ENCODE results near the gene TOMM22.

TOMM22 gene

DNA sequence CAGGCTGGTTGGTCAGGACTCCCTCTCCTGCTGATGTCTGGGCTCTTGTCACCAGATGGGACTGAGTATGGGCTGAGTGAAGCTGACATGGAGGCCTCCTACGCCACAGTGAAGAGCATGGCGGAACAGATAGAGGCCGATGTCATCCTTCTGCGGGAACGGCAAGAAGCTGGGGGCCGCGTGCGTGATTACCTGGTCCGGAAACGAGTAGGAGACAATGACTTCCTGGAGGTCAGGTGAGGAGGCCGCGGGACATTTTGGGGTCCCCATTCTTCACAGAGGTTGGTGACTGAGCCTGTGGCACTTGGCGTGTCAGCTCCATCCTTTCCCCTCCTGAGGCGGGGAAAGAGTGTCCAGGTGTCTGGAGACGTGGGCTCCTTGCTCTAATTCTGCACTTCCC lies 34.1 kb downstream of the TOMM22 start:
- DNase-seq (ENCODE audit: low spot score), result no peak

DNA sequence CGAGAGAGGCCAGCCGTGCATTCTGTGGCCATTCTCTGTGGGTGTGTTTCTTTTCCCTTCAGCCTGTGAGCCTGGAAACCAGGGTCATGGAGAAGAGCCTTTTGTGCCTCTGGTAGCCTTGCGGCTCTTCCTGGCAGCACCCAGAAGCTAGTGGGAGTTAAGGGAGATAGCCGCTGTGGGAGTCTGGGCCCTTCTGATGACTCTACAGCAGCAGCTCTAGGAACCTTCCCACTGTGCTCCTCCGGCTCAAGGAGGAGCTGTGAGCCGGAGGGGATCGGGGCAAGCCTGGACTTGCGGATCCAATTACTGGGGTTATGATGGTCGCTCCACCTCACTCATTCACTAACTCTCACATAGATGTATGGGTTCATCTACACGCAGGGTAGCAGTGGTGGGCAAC lies 34.5 kb downstream of the TOMM22 start:
- no peak for DNase-seq (ENCODE audit: low spot score)

DNA sequence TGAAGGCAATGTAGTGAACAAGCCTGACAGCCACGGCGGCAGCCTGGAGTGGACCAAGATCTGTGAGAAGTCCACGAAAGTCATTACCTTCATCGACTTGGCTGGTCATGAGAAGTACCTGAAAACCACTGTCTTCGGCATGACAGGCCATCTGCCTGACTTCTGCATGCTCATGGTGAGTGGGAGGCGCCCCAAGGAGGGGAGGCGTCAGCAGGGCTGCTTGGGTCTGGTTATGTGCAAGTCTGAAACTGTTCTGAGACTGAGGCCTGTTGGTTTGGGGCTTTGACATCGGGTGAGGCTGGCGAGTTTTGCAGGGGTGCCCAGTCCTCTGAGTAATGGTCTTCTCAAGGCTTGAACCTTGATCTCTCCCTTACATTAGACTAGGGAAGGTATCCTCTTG lies 35.1 kb downstream of the TOMM22 start:
- no peak for DNase-seq (ENCODE audit: low spot score)

DNA sequence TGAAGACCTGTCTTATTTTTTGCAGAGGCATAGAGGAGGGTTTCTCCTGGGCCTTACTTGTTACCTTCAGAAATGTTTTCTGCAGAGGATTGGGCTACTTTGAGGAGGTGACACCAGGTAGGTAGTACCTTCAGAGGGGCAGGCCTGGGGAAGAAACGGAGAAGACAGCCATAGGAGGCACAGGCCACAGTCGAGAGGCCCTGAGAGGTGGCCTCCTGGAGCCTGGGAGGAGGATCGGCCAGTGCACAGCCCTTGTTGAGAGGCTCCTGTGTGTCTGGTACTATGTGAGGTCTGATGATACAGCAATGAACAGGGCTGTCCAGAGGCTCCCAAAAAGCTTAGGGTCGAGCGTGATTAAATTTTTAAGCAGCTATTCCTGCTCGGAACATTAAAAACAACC lies 35.5 kb downstream of the TOMM22 start:
- no peak for DNase-seq (ENCODE audit: low spot score)

DNA sequence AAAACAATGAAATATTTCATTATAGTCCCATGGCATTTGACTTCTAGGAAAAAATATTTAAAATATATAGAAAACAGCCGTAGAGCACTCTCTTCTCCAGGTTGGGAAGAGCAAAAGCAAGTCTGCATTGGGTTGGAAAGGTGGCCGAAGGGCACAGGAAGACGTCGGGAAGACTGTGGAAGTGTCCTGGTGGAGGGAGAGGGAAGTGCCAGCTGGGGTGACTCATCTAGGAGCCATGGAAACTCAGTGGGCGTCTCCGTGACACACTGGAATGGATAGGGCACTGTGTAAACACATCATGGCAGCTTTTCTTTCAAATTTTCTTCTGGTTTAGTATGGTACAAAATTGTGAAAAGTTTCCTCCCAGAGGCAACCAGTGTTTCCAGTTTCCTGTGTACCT lies 36.7 kb downstream of the TOMM22 start:
- DNase-seq (ENCODE audit: low spot score), result peak; percentile 89

DNA sequence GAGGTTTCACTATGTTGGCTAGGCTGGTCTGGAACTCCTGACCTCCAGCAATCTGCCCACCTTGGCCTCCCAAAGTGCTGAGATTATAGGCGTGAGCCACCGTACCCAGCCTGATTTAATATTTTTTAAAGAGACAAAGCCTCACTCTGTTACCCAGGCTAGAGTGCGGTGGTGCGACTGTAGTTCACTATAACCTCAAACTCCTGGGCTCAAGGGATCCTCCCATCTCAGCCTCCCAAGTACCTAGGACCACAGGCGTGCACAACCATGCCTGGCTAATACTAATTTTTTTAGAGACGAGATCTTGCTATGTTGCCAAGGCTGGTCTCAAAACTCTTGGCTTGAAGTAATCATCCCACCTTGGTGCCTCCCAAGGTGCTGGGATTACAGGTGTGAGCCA lies 37.4 kb downstream of the TOMM22 start:
- DNase-seq (ENCODE audit: low spot score), result no peak

DNA sequence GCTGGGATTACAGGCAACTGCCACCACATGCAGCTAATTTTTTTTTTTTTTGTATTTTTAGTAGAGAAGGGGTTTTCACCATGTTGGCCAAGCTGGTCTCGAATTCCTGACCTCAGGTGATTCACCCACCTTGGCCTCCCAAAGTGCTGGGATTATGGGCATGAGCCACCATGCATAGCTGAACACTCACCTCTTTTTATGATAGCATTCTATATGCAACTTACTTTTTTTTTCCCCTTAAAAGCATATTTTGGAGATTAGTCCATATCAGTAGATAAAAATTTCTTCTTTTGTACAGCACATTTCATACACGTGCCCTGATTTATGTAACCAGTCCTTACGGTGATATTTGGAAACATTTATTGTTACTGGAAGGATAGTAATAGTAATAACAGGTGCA lies 38.6 kb downstream of the TOMM22 start:
- peak; percentile 67 for DNase-seq (ENCODE audit: low spot score)

DNA sequence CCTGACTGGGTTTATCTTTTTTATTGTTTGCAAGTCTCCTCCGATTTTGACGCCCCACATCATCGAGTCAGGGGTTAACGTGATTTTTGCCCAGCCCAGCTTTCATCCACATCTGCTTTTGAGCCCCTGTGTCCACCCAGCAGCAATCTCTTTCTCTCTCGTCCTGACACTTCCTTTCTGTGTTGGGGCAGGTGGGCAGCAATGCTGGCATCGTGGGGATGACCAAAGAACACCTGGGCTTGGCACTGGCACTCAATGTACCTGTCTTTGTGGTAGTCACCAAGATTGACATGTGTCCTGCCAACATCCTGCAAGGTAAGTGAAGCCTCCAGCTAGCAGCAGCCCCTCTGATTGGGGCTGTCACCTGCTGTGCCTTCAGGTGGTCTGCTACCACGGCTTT lies 39.8 kb downstream of the TOMM22 start:
- no peak for DNase-seq (ENCODE audit: low spot score)

DNA sequence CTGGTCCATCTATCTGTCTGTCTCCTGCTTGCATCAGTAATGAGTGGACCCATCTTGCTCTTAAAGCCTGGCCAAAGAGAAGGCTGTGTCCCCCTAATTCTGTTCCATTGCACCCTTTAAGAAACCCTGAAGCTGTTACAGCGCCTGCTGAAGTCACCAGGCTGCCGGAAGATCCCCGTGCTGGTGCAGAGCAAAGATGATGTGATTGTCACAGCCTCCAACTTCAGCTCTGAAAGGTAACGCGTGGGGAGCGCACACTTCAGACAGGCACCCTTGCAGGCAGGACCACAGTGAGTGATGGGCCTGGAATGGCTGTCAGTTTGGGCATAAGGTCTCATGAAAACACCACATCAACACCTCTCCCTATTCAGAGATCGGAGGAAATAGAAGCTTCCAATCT lies 42.4 kb downstream of the TOMM22 start:
- DNase-seq (ENCODE audit: low spot score), result no peak

DNA sequence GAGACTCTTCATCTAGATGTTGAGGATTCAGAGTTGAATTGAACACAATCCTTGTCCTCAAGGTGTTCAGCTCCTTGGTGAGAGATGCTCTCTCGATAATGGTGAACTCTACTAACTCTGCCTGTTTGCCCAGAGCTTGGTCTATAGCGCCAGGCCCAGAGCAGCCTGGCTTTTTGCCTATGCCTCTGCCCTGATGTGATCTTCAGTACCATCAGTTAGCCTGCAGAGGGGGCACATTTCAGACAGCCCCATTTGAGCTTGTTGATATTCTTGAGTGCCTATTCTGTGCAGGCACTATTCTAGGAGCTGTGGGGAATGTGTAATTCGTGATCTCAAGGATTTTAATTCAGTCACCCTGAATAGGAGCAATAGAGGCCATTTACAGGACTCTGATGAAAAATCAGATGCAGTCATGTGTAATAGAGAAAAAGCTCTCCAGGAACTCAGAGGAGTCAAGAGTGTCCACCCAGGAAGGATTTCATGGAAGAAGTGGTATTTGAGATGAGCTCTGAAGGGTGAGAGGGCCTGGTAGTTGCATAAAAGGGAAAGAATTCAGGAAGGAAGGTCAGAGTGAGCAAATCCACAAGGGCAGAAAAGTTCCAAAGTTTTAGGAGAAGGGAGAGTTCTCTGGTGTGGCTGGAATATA lies 43.3 kb downstream of the TOMM22 start:
- DNase-seq (ENCODE audit: low spot score), result peak; percentile 47

DNA sequence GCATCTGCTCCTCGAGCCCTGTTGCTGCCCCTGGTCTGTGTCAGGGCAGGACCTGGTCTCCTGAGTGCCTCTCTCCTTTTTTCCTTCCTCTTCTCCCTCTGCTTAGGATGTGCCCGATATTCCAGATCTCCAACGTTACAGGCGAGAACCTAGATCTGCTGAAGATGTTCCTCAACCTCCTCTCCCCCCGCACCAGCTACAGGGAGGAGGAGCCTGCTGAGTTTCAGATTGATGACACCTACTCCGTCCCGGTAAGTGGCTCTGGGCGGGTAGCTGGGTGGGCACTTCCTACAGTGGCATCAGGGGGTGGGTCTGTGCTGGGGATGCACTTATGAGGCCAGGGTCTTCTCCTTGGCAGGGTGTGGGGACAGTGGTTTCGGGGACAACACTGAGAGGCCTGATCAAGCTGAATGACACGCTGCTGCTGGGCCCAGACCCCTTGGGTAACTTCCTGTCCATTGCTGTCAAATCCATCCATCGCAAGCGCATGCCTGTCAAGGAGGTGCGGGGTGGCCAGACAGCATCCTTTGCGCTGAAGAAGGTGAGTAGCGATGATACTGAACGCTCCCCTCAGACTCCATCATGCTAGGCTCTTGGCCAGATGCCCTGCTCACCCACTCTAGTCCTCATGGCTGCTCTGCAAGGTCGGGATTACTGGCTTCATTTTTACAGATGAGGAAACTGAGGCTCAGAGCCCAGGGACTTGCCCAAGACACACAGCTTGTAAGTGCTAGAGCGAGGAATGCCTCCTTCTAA lies 44.3 kb downstream of the TOMM22 start:
- DNase-seq (ENCODE audit: low spot score), result no peak

DNA sequence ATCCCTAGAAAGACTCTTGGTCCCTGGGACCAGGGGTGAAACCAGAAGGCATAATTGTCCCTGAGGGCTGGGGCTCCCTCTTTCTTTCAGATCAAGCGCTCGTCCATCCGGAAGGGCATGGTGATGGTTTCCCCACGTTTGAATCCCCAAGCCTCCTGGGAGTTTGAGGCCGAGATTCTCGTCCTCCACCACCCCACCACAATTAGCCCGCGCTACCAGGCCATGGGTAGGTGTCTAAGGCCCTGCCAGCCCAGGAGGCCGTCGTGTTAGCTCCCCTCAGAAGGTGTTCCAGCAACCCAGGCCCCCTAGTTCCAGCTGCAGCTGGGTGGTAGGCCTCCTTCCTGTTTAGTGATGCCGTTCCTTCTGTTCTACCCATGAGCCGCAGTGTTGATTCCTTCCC lies 45.4 kb downstream of the TOMM22 start:
- no peak for DNase-seq (ENCODE audit: low spot score)

DNA sequence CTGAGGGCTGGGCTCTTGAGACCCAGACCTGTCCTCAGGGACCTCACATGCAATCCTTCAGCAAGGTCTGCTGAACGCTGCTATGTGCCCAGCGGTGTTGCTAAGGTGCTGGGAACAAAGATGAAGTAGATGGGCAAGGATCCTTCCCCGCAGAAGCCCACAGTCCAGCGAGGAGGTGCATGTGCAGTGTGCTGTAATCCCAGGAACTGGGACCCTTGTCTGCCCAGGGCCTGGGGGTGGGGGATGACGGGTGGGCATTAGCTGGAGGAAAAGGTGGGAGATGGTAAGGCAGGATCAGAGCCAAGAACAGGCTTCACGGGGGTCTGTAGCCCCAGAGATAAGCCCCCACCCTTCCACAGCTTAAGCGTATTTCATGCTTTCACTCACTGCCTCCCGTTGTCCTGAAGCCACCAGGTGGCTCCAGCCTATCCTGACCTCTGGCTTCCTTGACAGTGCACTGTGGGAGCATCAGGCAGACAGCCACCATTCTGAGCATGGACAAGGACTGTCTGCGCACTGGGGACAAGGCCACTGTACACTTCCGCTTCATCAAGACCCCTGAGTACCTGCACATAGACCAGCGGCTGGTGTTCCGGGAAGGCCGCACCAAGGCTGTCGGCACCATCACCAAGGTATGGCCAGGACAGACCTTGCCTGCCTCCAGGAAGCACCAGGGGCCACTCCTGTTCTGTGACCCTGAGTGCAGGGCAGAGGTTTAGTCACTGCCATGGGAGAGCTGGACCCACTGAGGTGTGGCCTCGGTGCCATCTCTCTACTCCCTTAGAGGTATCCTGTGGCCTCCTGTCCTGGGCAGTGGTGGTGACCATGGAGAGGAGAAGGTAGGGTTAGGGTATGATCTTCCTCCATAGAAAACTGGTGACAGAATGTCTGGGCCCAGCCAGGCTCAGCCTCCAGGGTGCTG lies 46.0 kb downstream of the TOMM22 start:
- no peak for DNase-seq (ENCODE audit: low spot score)

DNA sequence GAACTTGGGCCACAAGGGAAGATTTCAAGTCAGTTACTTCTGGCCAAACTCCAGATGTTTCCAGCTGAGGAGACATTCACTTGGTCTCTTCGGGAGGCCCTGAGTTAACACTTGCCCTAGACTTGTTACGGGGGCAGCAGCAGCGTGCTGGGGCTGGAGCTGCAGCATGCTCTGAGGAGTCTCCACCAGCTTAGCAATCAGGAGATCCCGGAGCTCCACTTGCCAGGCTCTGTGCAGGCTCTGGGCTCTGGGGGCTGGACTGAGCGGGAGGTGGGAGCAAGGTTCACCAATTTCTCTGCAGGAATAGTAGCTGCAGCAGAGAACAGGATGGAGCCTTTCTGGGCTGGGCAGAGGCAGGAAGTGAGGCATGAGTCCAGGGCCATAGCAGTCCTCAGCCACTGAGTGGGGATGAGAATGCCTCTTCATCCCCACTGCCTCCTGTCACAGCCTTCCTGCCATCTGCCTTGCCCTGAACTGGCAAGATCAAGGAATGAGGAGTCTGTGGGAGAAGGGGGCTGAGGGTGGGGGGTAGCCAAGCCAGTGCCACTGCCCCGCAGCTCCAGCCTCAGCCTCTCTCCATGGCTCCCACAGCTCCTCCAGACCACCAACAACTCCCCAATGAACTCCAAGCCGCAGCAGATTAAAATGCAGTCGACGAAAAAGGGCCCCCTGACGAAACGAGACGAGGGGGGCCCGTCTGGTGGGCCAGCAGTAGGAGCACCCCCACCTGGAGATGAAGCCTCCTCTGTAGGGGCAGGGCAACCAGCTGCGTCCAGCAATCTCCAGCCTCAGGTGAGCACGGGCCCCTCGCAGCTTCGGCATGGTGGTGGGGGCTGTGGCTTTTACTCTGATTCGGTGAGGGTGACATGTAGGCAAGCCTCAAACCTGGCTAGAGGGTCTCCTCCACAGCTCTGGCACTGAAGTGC lies 47.4 kb downstream of the TOMM22 start:
- no peak for DNase-seq (ENCODE audit: low spot score)

DNA sequence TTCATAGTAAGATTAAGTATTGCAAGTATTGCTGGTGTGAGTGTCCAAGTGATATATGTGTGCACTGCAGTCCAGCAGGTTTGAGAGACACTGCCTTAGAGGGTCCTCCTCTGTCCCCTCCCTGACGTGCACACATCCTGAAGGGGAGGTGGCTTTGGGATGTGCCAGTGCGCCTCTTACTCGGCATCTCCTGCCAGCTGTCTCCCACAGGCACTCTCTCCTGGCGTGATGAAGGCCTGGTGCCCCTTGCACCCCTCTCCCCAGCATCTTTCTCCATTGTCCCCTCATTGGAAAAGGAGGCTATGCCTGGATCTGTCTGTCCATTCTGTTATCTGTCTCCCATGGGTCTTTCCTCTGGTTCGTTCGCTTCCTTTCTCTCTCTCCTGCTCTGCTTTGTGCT lies 48.2 kb downstream of the TOMM22 start:
- no peak for DNase-seq (ENCODE audit: low spot score)

DNA sequence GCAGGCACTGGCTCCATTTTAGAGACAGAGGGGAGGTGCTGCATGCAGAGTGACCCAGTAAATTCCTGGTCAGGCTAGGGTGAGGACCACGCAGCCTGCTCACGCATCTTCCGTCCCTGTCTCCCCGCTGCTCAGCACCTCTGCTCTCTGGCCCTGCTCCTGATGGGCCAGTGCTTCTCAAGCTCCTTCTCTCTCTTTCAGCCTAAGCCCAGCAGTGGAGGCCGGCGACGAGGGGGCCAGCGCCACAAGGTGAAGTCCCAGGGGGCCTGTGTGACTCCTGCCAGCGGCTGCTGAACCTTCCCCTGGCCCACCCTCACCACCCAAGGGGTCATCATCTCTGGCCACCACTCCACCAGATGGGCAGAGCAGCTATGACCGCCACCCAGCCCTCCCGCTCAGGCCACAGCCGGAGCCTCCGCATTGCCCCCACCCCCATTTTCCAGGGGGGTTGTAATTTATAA lies 48.7 kb downstream of the TOMM22 start:
- no peak for DNase-seq (ENCODE audit: low spot score)

DNA sequence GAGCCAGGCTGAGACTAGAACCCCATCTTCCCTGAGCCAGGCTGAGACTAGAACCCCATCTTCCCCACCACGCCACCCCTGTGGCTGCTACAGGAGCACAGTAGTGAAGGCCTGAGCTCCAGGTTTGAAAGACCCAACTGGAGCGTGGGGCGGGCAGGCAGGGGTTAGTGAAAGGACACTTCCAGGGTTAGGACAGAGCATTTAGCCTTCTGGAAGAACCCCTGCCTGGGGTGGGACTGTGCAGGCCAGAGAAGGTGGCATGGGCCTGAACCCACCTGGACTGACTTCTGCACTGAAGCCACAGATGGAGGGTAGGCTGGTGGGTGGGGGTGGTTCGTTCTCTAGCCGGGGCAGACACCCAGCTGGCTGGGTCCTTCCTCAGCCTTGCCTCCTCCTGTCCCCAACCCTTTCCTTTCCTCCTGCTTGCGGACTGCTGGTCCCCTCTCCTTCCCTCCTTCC lies 50.0 kb downstream of the TOMM22 start:
- DNase-seq (ENCODE audit: low spot score), result no peak

DNA sequence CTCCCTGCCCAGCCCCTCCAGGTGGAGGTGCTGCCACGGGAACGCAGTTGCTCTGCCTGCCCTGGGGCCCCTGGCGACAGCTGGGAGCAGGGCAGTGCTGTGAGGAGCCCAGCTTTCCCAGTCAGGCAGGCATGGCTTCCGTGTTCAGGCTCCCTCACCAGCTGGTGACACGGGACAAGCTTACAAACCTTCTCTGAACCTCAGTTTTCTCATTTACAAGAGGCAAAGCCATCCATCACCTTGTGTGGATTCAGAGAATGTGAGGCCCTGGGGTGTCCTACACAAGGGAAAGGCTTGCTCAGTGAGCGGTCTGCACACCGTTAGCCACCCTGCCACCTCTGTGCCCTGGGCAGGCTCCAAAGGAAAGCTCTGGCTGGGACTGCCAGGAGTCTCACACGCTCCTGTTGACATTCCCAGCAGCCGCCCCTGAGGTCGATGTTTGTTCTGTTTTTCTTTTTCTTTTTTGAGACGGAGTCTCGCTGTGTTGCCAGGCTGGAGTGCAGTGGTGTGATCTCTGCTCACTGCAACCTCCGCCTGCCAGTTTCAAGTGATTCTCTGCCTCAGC lies 50.6 kb downstream of the TOMM22 start:
- DNase-seq (ENCODE audit: low spot score), result no peak

DNA sequence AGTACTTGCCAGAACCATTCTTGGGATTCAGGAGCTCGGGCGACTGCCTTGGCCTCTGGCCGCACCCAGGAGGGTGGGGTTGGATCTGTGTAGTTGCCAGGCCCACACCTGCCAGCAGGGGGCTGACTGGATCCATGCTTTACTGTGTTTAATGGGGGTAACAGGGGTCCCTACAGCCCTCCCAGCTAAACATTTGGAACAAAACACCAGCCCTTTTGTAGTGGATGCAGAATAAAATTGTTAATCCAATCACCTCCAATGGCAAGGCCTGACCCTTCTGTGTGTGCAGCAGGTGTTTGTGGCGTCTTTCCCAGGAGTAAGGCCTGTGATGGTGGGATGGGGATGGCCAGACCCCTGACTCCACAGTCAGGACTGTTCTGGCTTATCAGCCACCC lies 51.6 kb downstream of the TOMM22 start:
- DNase-seq (ENCODE audit: low spot score), result peak; percentile 37

DNA sequence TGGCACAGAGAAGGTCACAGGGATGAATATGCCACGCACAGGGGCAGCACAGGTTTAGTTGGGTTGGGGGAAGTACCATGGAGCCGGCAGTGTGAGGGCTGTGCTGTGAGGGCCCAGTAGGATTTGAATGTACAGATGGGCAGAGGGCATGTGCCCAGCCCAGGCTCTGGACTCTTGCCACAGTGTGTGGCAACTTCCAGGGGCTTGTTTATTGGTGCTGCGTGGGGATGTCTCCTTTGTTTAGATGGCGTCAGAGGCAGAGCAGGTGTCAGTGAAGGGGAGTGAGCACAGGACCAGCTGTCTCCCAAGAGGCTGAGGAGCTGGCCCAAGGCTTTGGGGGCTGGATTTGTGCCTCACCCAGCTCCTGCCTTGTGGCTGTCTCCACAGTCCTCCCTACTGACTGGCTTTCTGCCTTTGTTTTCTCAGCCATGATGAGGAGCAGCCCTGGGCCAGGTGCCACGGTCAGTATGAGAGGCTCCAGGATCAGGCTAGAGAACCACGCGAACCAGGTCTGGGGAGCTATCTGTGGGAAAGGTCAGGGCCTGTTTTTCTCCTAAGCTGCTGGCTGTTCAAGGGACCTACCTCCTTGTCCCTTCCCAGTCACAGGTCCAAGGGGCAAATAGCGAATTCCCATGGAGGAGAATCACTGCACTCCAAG lies 52.1 kb downstream of the TOMM22 start:
- DNase-seq (ENCODE audit: low spot score), result no peak
